H1 (cell line): ENCODE results near the gene HNRNPU. TPM values are rescaled to one million over a fixed set of nuclear protein-coding genes. Genes with fewer than 3 reads are reported as not detected.

Experiments
- CTCF ChIA-PET: fragments of 300-600 bp; sonication (Branson Sonifier 250); formaldehyde crosslinking; loops from one replicate; lab custom pipeline; 2021; ENCODE audit not compliant: partially characterized antibody; lab: Charles Lee
- POLR2A ChIA-PET: fragments of 300-600 bp; sonication (Branson Sonifier 250); formaldehyde crosslinking; loops from one replicate; lab custom pipeline; 2021; ENCODE audit warnings: inconsistent platforms; ENCODE audit not compliant: partially characterized antibody; lab: Charles Lee
- DNase-seq, 2 experiments: peaks; one replicate each; pipeline versions ENCODE4 v3.0.0 to v3.0.0-alpha.2; 2010 to 2022; ENCODE audit warnings: low spot score in 2 of 2, low read depth in 1 of 2, mixed read lengths in 1 of 2
- FAIRE-seq: peaks from 2 replicates; lab custom pipeline; 2011; peaks lifted over from hg19 to GRCh38; lab: Jason Lieb, UNC
- H2AFZ ChIP-seq: 2 replicates; pipeline ENCODE4 v1.8.1; 2012; ENCODE audit warnings: low read length, inconsistent platforms
- H2AK5ac ChIP-seq: 2 replicates; pipeline ENCODE4 v1.6.1; 2013; ENCODE audit warnings: low read depth, low read length
- H2BK120ac ChIP-seq: replicated peaks from 2 replicates; pipeline ENCODE3; 2013; ENCODE audit warnings: low read depth, low read length, inconsistent platforms
- H2BK12ac ChIP-seq: 2 replicates; pipeline ENCODE4 v1.6.1; 2013; ENCODE audit warnings: low read depth, low read length
- H2BK15ac ChIP-seq: 2 replicates; pipeline ENCODE4 v1.6.1; 2013; ENCODE audit warnings: low read length
- H2BK20ac ChIP-seq: 2 replicates; pipeline ENCODE4 v1.6.1; 2013; ENCODE audit warnings: low read length
- H2BK5ac ChIP-seq: 2 replicates; pipeline ENCODE4 v1.6.1; 2013; ENCODE audit warnings: low read depth, low read length
- H3K14ac ChIP-seq: 2 replicates; pipeline ENCODE4 v1.6.1; 2013; ENCODE audit warnings: inconsistent platforms; ENCODE audit not compliant: insufficient read length
- H3K18ac ChIP-seq: 2 replicates; pipeline ENCODE4 v1.6.1; 2013; ENCODE audit warnings: low read length; ENCODE audit errors: extremely low read depth
- H3K23ac ChIP-seq: 2 replicates; pipeline ENCODE4 v1.6.1; 2013; ENCODE audit warnings: inconsistent platforms; ENCODE audit not compliant: insufficient read length
- H3K23me2 ChIP-seq: 2 replicates; pipeline ENCODE4 v1.6.1; 2013; ENCODE audit warnings: low read depth, low read length
- H3K27ac ChIP-seq: 2 replicates; pipeline ENCODE4 v1.6.1; 2011; ENCODE audit warnings: low read depth, low read length, inconsistent platforms
- H3K27me3 ChIP-seq, 4 experiments: replicated peaks in 1 of 4; 1 replicate in 1 of 4; 2 replicates in 3 of 4; pipeline versions ENCODE4 v1.6.1 to v1.8.1; 2011 to 2013; ENCODE audit warnings: low read length in 3 of 4, mild to moderate bottlenecking in 3 of 4, inconsistent platforms in 2 of 4, mixed read lengths in 2 of 4, moderate library complexity in 1 of 4; ENCODE audit not compliant: control insufficient read depth in 3 of 4, insufficient read depth in 3 of 4; ENCODE audit errors: extremely low read depth in 1 of 4
- H3K36me3 ChIP-seq, 4 experiments: 2 replicates each; pipeline versions ENCODE4 v1.6.1 to v1.8.1; 2011 to 2013; ENCODE audit warnings: mild to moderate bottlenecking in 4 of 4, low read length in 3 of 4, moderate library complexity in 2 of 4, control low read depth in 1 of 4, inconsistent platforms in 1 of 4; ENCODE audit not compliant: insufficient read depth in 4 of 4, control insufficient read depth in 2 of 4
- H3K4ac ChIP-seq: replicated peaks from 2 replicates; pipeline ENCODE3; 2013; ENCODE audit warnings: low read length, low read depth, mixed read lengths, inconsistent platforms; ENCODE audit not compliant: insufficient read length
- H3K4me1 ChIP-seq, 4 experiments: replicated peaks in 1 of 4; 1 replicate in 1 of 4; 2 replicates in 3 of 4; pipeline versions ENCODE4 v1.6.1 to v1.8.1; 2011 to 2013; ENCODE audit warnings: low read length in 3 of 4, inconsistent platforms in 2 of 4, mixed read lengths in 1 of 4; ENCODE audit not compliant: insufficient read depth in 4 of 4, control insufficient read depth in 3 of 4
- H3K4me2 ChIP-seq, 2 experiments: 2 replicates each; pipeline versions ENCODE4 v1.6.1 to v1.8.1; 2011 to 2013; ENCODE audit warnings: low read depth in 2 of 2, low read length in 2 of 2, control low read depth in 1 of 2, inconsistent platforms in 1 of 2, mild to moderate bottlenecking in 1 of 2; ENCODE audit not compliant: insufficient read depth in 1 of 2
- H3K4me3 ChIP-seq, 4 experiments: fragments of 200-600, 300-600 bp in 1 of 4; sonication (generic), shearing (Covaris generic), sonication (Bioruptor Twin) in 1 of 4; 2 replicates each; pipeline versions ENCODE4 v1.5.1 to v1.8.1; 2011 to 2016; ENCODE audit warnings: low read length in 4 of 4, low read depth in 3 of 4, control low read depth in 2 of 4, inconsistent platforms in 2 of 4, mild to moderate bottlenecking in 2 of 4, mixed read lengths in 1 of 4, moderate library complexity in 1 of 4; ENCODE audit not compliant: insufficient read depth in 2 of 4; ENCODE audit errors: extremely low read depth in 1 of 4
- H3K56ac ChIP-seq: replicated peaks from 2 replicates; pipeline ENCODE3; 2013; ENCODE audit warnings: low read depth, mild to moderate bottlenecking, mixed read lengths, low read length, inconsistent platforms; ENCODE audit not compliant: insufficient read length
- H3K79me1 ChIP-seq: 2 replicates; pipeline ENCODE4 v1.6.1; 2013; ENCODE audit warnings: low read depth, low read length, control low read depth
- H3K79me2 ChIP-seq, 2 experiments: 2 replicates each; pipeline versions ENCODE4 v1.6.1 to v1.8.1; 2012 to 2013; ENCODE audit warnings: low read length in 2 of 2, mild to moderate bottlenecking in 2 of 2, inconsistent platforms in 1 of 2; ENCODE audit not compliant: insufficient read depth in 2 of 2, control insufficient read depth in 1 of 2
- H3K9ac ChIP-seq, 4 experiments: replicated peaks in 1 of 4; 1 replicate in 1 of 4; 2 replicates in 3 of 4; pipeline versions ENCODE4 v1.6.1 to v1.8.1; 2011 to 2013; ENCODE audit warnings: low read depth in 3 of 4, low read length in 3 of 4, control low read depth in 2 of 4, mild to moderate bottlenecking in 2 of 4, moderate library complexity in 2 of 4, inconsistent platforms in 1 of 4; ENCODE audit errors: extremely low read depth in 1 of 4
- H3K9me3 ChIP-seq, 2 experiments: 2 replicates each; pipeline versions ENCODE4 v1.6.1 to v1.8.1; 2012 to 2013; ENCODE audit warnings: mild to moderate bottlenecking in 2 of 2, moderate library complexity in 2 of 2, control low read depth in 1 of 2, inconsistent platforms in 1 of 2, low read depth in 1 of 2, low read length in 1 of 2, mixed read lengths in 1 of 2; ENCODE audit not compliant: insufficient read depth in 2 of 2
- H4K20me1 ChIP-seq, 2 experiments: replicated peaks in 1 of 2; 2 replicates each; pipeline versions ENCODE3 to v1.8.1; 2011 to 2013; ENCODE audit warnings: inconsistent platforms in 2 of 2, low read length in 2 of 2, mild to moderate bottlenecking in 1 of 2; ENCODE audit not compliant: insufficient read depth in 2 of 2, control insufficient read depth in 1 of 2
- H4K5ac ChIP-seq: 2 replicates; pipeline ENCODE4 v1.6.1; 2013; ENCODE audit warnings: low read length, low read depth, mixed read lengths, inconsistent platforms; ENCODE audit not compliant: insufficient read length
- H4K8ac ChIP-seq: 2 replicates; pipeline ENCODE4 v1.8.0; 2013; ENCODE audit warnings: mild to moderate bottlenecking, moderate library complexity, low read length, inconsistent platforms; ENCODE audit not compliant: insufficient read depth; ENCODE audit errors: extremely low read depth
- H4K91ac ChIP-seq: replicated peaks from 2 replicates; pipeline ENCODE3; 2013; ENCODE audit warnings: low read length, mixed read lengths, inconsistent platforms; ENCODE audit not compliant: insufficient read length
- ASH2L ChIP-seq: fragments of 200-600, 300-600 bp; sonication (generic); IDR thresholded peaks from one replicate; pipeline ENCODE4 v1.7.1; 2017; ENCODE audit warnings: low read length
- WGBS, 2 experiments: shearing (Covaris generic) in 1 of 2; methylation state at CpG; one replicate each; pipeline versions ENCODE4 v1.1.6 to v1.1.7; 2013 to 2015; ENCODE audit warnings: low lambda C conversion rate in 2 of 2, mixed read lengths in 2 of 2, inconsistent platforms in 1 of 2, low coverage in 1 of 2, missing lambda C conversion rate in 1 of 2; ENCODE audit not compliant: insufficient replicate concordance in 2 of 2, insufficient coverage in 1 of 2, insufficient read length in 1 of 2; ENCODE audit errors: extremely low coverage in 1 of 2, missing lambda C conversion rate in 1 of 2; 5-methylcytosine and 5-hydroxymethylcytosine counted together
- polyA plus RNA-seq, 7 experiments: library from polyadenylated mRNA; depleted of rRNA in 3 of 7; stranded (reverse) in 5 of 7; unstranded in 2 of 7; fragments of >200 nt in 5 of 7; fragments of 200-250 nt in 2 of 7; gene quantifications; 1 replicate in 5 of 7; 2 replicates in 1 of 7; 4 replicates in 1 of 7; pipeline versions ENCODE4 v1.2.1 to v1.2.3, GENCODE V29; 2011 to 2013; ENCODE audit warnings: missing spikeins in 2 of 7, mixed read lengths in 2 of 7
- total RNA-seq: library from RNA; stranded (reverse); fragmentation: NEBNext Ultra II Directional; extraction: Animal tissue kit (Norgen Biotek cat#: 25700); gene quantifications from 2 replicates; pipeline ENCODE4 v1.2.1, GENCODE V29; 2021

The HNRNPU gene
- total and polyA plus RNA-seq, 2 of the 8 experiments (the other 6 are each of a cell fraction or from before 2014, with no cell fraction given): 95.6 to 606 TPM

DNA sequence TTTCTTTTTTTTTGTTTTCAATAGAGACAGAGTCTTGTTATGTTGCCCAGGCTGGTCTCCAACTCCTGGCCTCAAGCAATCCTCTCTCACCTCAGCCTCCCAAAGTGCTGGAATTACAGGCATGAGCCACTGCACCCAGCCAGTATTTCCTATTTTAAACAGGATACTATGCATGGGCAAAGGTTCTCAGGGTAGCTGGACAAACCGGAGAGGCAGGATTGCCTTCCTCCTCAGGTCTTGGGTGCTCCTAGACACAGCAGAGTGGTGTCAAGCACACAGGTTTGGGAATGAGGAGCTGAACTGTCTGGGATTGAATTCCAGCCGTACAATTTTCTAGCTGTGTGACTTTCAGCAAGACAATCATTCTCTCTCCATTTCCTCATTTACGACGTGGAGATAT lies 22.9 kb upstream of the HNRNPU start:
- Histone ChIP-seq H2BK5ac (no peak overlapping the region), H3K56ac (no peak overlapping the region), H3K4ac (no peak overlapping the region), H3K79me2 (no peaks in the 10 kb centered on the region), H4K20me1 (no peaks in the 10 kb centered on the region), H3K9me3 (no peaks in the 10 kb centered on the region), H2BK12ac (no peak overlapping the region), H4K8ac (no peak overlapping the region), H3K4me2 (no peak overlapping the region), H3K27me3 (no peaks in the 10 kb centered on the region), H3K9ac (no peak overlapping the region), H3K27ac (no peak overlapping the region), H3K36me3 (no peaks in the 10 kb centered on the region), H4K91ac (no peak overlapping the region), H3K18ac (no peak overlapping the region), H2BK120ac (no peak overlapping the region), H3K4me3 (no peak overlapping the region), H2BK15ac (no peak overlapping the region), H3K14ac (no peak overlapping the region), H2AK5ac (no peak overlapping the region), H2BK20ac (no peak overlapping the region), H3K23ac (no peak overlapping the region), H3K23me2 (no peaks in the 10 kb centered on the region), H4K5ac (no peak overlapping the region), H2AFZ (no peak overlapping the region; the same call in 1 of the 2 replicates), H3K79me1 (no peaks in the 10 kb centered on the region), H3K4me1 (no peaks in the 10 kb centered on the region)
- ChIA-PET POLR2A (interaction anchor here (0.6 kb wide), 1 partner anchor 169 kb away, joined by 3 read pairs; no protein-coding TSS in a partner anchor), CTCF (interaction anchor here (1.2 kb wide), 1 partner anchor 8 kb away, joined by 3 read pairs; no protein-coding TSS in a partner anchor)
- 91% methylated on average over 4 of the region's 4 CpGs; no CpG with 5 or more reads in 1 of the 2 experiments for WGBS, 2 experiments
- DNase-seq (no peak), FAIRE-seq (no peak)
- TF ChIP-seq ASH2L: no peak
